NCI-H226 (cell line): ENCODE data around the gene DUSP6.
"Not testable (repeated sequence)": the region's sequence is repeated elsewhere in the genome, so short reads cannot be mapped to it uniquely, and the experiment has no call there.

Experiments used
- DNase-seq: peaks from one replicate; pipeline ENCODE4 v3.0.0-alpha.2; 2015

The DUSP6 gene

DNA sequence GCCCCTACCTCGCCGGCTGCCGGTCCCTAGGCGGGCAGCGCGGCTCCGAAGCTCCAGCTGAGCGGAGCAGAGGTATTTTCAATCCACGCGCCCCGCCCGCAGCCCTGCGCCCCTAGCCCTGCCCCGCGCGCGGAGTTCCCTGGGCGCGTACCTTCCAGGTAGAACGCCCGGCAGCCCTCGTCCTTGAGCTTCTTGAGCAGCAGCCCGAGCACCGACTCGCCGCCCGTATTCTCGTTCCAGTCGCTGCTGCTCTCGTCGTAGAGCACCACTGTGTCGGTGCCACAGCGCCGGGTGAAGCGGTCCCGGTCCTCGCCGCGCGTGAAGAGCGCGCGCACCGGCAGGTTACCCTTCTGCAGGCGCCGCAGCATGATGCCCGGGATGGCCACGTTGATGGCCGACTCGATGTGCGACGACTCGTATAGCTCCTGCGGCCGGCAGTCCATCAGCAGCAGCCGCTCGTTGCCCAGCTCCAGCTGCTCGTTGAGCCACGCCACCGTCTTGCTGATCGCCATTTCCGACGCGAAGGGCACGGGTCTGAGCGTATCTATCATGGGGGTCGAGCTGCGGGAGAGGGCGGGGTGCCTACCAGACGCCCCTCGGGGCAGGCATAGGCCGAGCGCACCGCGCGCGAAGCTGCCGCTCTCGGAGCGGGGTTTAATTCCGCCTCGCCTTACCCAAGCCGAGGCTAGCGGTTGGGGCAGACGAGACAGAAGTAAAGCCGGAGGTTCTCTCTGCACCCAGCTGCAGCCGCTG is 636 bp downstream of the DUSP6 start:
- DNase-seq = no peak

DNA sequence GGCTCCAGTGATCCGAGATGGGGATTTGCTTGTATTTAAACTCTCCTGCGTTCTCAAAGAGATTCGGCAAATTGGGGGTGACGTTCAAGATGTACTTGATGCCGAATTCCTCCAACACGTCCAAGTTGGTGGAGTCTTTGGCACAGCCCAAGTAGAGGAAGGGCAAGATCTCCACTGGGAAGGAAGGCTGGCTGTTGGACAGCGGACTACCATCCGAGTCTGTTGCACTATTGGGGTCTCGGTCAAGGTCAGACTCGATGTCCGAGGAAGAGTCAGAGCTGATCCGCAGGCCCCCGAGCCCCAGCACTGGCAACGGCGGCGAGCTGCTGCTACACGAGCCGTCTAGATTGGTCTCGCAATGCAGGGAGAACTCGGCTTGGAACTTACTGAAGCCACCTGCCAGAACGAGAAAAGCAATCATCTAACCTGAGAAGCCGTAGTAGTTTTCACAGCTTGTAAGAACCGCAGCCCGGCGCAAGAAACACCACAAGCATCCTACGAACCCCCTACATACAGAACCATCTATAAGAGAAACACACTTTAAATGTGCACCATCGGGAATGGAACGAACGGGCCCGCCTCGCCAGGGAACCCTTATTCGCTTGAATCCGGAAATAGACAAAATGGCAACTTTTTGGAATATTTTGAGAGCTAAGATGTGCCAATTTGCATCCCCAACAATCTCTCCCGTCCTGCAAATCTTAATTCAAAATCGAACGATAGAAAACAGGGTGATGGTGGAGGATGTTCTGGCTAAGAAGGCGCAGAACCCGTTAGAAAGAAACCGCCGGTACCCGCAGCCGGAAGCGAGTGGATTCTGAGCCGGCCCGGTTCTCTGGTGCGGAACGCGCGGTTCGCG is 1.4 kb downstream of the DUSP6 start:
- DNase-seq = no peak

DNA sequence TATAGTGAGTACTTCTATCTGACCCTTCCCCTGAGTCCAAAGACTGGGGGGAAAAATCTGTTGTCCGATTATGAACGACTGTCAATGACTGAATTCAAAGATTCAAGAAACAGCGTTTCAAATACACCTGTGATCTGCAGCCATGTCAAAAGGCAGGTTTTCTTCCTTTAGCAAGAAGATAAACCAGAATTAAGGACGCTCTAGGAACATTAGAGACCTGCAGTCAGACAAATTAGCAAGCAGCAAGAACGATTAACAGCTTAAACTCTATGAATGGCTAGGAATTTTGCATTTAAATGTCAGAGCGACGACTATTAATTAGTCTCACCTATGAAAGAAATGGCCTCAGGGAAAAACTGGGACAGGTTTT is 2.1 kb downstream of the DUSP6 start:
- DNase-seq = no peak

DNA sequence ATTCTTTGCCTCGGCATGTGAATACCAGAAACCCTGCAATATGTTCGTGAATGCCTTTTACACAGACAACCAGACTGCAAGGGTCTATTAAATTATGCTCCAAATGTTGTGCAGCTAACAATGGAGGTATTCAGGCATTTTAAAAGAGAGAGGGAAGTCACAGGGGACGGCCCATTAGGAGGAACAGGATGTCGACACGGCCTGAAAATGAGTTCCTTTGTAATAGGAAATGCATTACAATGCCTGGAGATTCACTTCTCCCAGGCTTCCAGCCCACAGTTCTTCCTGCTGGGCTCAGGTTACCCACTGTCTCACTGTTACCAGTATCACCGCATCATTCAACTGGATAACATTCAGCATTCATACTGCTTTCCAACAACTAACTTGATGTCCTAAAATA is 2.5 kb downstream of the DUSP6 start:
- no peak for DNase-seq

DNA sequence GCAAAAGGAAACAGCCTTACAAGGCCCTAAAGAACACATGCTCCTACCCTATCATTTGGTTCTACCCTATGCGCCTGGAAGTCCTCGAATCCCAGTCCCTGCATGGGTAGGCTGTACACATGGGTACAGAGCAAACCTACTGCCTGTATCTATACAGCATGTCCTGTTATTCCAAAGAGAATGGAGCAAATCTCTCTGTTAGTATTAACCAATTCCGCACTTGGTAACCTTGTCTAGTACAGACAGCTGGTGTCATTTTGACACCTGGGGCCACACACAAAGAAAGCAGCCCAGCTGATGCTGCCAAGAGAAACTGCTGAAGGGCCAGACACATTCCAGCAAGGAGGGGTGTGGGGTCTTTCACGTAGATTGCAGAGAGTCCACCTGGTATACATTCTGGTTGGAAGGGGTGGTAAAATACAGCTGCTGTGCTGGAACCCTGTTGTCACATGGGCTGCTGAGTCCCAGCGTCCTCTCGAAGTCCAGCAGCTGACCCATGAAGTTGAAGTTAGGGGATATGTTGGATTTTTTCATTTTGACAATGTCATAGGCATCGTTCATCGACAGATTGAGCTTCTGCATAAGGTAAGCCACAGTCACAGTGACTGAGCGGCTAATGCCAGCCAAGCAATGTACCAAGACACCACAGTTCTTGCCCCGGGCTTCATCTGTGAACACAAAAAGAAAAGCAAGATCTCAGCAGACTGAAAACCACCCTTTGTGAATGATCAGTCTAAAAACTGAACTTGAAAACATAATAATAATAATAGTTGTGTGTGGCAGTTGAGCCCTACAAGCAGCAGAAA is 3.2 kb downstream of the DUSP6 start:
- DNase-seq = no peak

DNA sequence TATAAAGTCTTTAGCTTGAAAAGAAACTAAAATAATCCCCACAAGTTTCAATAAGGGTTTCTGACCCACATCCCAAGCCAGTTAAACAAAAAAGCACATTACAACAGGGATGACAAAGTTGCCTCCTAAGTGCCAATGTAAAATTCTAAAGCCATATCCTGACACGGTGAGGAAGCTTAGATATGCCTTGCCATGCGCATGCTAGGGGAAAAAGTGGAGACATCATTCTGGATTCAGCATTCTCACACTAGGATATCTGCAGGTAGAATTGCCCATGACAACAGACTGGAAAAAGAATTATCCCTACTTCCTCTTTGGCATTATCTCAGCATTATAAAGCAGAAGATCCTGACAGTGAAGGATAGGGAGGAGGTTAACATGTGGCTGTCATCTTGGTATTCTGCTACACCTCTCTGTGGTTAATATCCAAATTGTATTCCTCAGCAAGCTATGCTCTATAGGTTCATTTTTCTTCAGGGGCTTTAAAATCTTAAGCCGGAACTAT is 4.9 kb downstream of the DUSP6 start:
- DNase-seq = no peak

DNA sequence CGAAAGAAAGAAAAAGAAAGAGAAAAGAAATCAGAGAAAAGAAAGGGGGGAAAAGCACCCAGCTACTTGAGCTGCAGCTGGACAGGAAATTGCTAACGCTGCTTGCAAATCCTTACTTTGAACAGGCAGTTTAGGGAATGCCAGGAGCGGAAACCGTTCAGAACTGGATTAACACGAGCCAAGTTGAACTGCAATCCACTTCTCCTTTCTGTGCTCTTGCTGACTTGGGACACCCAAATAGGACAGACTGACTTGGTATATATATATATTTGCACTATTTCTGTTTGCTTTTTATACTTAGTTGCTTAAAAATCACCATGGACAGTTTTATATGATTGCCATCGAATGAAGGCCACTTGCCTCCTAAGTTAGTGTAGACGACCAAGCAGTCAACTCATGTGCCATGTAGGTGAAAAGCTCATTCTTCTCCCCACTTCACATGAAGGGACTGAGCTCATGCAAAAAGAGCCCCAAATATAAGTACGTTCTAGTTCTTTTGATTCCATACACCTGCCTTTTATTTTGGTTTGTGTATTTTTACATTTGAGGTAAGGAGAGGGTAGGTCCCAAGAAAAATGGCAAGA is 5.5 kb downstream of the DUSP6 start:
- DNase-seq = no peak

DNA sequence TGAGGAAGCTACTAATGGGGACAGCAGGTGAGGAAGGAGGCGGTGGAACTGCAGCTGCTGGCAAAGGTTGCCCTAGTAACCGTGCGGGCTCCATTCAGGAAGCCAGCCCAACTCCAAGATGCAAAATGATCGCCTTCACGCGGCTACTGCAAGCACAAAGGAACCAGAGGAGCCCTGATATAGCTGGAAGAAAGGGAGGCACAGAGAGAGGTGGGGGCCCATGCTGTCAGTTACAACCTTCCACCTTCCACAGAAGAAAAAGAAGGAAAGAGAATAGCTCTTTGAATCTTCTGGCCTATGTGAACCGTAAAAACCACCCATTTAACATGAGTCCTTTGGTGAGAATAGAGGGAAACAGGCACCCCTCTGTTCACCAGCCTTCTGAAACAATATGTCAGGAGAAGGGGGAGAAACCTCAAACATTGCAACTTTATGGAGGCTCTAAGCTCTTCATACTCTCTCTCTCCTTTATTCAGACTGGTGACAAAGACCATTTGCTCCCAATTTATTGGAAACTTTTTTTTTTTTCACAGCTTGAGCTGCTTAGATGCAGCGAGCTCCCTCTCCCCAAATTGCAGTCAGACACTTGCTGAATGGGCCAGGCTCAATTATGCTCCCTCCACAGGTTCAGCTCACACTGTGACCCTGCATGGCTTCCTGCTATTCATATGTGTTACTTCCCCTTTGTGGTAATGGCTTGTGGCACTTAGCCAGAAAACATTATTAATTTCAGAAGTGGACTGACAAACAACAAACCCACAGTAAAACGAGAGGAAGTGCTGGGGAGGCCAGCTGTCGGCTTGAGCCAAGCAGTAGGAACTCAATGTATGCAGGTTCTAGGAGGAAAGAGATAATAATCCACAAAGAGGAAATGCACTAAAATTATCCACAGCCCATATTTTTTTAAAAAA is 6.2 kb downstream of the DUSP6 start:
- no peak for DNase-seq

DNA sequence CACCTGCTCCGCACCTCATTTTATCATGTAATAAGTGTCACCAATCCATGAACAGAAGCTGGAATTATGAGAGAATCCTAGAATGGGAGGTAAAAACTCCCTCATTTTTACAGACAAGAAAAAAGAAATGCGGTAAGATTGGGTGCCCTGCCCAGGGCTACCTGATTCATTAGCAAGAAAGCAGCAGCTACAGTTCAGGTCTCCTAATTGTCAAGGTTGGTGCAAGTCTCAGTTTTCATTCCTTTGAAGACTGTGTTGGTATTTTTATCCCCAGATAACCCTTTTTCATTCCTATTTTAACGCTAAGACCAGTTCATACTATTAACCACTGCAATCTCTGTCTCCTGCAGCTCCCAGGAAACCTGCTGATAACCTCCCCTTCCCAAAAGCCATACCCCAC is 6.9 kb downstream of the DUSP6 start:
- no peak for DNase-seq

DNA sequence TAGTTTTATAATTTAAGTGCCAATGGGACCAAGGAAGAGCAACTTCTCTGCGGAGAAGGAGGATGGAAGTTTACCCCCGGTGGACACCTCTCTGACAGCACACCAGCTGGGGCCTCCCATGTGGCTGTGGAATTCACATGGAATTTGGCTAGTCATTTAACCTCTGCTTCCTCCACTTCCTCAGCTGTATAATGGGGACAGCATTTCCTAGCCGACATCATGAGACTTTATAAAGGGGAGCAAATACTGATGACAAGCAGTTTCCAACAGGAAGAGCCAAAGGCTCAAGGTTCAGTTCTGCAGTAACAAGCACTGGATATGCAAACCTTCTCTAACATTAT is 7.5 kb downstream of the DUSP6 start:
- no peak for DNase-seq

DNA sequence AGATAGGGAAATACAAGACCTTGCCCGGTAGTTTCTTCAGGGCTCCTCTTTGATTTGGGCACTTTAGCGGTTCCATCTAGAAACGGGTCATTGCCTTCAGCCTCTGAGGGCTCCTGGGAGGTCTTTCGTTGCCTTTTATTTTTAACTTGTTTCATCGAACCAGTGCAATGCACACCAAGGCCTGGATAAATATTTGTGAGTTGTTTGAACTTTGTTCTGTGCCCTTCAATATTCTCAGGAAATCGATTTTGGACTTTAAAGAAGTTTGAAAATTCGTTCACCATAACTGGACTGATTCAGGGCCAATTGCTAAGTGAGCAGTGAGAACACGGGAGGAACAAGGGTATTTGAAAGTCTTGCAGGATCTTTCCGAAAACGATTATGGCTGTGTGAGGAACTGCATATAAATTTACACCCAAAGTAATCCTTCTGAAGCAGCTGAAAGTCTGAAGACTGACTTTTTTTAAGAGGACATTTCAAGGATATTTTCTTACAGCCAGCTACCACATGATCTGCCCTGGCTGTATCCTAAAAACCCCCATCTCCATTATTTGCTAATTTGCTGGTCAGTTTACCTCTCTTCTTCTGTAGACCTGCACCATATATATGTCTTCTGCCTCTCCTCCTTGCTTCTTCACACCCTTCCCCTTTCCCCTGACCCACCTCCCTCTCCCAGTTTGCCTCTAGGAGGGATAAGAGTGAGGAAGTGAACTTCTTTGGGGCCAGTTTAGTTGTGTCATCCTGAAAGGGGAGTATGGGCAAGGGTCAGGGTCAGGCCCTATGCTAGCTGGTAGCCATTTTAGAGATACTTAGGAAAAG is 8.0 kb downstream of the DUSP6 start:
- DNase-seq = no peak

DNA sequence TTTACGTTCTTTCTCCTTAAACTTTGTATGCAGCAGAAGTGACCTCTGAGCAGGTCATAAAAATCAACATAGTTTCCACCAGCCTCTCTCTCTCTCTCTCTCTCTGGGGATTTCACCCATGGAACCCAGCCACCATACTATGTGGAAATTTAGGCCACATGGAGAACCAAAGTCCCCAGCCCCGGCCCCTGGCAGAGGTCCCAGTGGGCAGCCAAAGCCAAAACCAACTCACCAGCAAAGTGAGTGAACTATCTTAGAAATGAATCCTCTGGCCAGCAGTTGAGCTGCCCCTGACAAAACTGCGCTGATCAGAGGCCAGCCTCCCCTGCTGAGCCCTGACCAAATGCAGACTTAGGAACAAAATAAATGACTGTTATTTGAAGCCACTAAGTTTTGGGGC is 9.2 kb downstream of the DUSP6 start:
- DNase-seq = no peak

DNA sequence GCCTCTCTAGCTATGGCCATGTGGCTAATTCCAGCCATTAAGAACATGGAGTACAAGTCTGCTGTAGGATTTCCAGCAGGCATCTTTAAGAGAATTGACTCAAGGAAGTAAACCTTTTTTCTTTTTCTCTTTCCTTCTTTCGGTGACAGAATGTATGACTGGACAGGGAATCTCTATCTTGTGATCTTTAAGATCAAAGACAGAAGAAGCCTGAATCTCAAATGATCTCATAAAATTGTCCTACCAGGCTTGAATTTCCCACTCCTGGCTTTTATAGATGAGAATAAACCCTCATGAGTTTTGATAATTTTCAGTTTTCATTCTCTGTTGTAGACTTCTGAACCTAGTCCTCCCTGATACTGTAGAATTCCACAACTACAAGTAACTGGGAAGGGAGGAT is 11.4 kb downstream of the DUSP6 start:
- no peak for DNase-seq

DNA sequence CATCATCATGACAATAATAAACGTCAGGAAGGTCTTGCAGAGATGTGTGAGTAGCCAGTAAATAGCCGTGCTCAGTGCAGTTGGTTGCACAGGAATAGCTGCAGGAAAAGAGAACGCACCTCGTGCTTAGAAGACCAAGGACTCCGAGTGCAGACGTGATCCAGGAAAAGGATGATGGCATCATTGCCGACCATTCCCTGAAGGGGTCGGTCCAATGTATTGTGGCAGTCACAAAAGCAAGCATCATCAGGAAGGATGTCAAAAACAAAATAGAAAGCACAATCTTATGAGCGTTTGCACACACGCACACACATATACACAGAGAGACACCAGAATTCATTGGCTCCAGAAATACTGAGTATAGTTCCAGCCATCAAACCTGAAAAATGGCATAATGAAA is 12.8 kb downstream of the DUSP6 start:
- DNase-seq = no peak

DNA sequence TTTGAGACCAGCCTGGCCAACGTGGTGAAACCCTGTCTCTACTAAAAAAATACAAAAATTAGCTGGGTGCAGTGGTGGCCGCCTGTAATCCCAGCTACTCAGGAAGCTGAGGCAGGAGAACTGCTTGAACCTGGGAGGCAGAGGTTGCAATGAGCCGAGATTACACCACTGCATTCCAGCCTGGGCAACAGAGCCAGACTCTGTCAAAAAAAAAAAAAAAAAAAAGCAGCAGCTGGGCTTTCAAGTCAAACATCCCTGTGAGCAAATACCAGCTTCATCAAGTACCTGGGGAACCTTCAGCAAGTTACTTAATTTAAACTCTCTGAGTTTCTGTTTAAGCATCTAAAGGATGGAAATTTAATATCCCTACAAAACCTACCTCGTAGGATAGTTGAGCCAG is 15.2 kb downstream of the DUSP6 start:
- DNase-seq = not testable (repeated sequence)

DNA sequence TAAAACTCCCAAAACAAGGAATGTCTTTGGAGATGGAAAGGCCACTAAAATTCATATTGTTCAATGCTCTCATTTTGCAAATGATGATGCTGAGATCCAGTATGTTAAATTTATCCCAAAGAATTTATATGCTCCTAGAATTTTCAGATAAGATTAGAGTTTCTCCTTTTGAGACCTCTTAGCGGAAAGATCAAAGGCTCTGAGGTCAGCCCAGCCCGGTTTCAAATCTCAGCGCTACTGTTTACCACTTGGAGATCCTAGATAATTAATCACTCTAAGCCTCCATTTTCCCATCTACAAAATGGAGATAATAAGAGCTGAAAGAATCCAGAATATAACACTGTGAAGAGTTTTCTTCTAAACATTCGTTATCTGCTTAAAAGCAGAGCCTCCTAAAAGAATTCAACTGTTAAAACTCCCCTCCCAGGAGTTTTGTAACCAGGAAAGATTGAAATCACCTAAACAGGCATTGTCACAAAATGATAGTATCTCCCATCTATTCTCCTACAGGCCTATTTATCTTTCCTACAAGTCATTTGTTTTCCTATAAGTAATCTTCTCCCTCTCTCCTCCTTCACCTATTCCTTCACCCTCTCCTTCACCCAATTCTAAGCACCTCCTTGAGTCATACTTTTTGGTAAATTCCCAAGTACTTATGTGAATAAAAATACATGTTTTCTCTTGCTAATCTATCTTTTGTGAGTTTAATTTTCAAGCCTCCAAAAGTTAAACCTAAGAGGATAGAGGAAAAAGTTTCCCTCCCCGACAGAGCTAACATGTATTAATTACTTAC is 16.7 kb downstream of the DUSP6 start:
- no peak for DNase-seq

DNA sequence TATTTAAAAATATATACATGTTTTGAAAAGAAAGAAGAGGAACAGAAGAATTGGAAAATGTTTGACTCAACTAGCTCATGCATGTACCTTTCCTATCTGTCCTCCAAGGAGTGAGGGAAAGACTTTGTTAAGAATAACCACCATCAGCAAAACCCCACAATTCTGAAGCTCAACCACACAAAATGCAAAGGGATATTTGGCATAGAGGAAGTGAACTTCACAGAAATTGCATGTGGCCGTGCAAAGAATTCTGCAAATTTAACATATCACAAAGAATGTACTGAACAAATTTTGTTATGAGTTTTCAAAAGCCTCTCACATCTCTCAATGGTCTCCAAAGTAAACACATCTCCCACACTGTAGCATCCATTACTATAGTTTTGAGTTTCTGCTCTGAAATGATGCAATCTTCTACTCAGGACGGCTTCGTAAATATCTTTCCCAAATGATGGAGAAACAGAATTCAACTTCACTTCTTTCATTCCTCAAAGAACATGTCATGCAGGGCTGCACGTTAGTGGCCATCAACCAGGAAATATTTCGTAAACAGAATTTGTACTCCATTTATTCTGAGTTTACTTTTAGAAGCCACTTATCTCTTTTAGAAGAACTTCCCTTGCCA is 17.6 kb downstream of the DUSP6 start:
- DNase-seq = no peak

DNA sequence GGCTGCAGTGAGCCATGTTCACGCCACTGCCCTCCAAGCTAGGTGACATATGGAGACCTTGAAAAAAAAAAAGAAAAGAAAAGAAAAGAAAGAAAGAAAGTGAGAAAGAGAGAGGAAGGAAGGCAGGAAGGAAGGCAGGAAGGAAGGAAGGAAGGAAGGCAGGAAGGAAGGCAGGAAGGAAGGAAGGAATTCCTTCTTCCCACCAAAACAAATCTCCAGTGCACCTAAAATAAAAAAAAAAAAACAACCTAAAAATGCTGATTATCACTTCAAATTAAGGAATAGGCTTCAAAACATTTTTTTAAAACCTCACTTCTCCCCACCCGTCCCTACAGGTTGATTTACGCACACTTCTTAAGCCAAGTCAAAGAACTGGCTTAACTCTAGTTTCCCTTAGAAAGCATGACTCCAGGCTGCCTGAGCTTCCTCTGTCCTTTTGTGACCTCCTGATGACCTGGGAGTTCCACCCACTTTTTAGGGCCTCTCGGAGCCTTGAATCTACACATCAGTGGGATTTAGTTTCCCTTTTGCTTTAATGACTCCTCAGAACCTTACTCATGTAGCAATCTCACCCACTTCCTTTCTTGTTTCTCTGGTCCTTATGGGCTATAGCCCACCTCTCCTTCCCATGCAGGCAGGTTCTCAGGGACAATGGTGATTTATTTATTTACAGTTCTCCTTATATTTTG is 18.6 kb downstream of the DUSP6 start:
- no peak for DNase-seq
